K562 (cell line): ENCODE results near the gene PXMP2. TPM values are rescaled to one million over a fixed set of nuclear protein-coding genes. Genes with fewer than 3 reads are reported as not detected.

Experiments
- ATAC-seq: fragments of 200-7000 bp; cut with Tn5 transposase; 3 replicates; pipeline ENCODE4 v1.9.1; 2020; ENCODE audit warnings: moderate library complexity
- BruUV-seq: library from RNA; stranded (reverse); fragments of 400-500 nt; replicated peaks from 2 replicates; lab custom pipeline; 2021; lab: Mats Ljungman, UMichigan
- CTCF ChIA-PET: fragments of 300-600 bp; formaldehyde crosslinking; extraction: SDS; loops from one replicate; lab custom pipeline; 2021; ENCODE audit warnings: low intra/inter-chr PET ratio; lab: Yijun Ruan, JAX
- POLR2A ChIA-PET: fragments of 300-600, 350-650 bp; sonication (Branson Sonifier 250); formaldehyde crosslinking; extraction: SDS; loops from one replicate; lab custom pipeline; 2021; ENCODE audit warnings: antibody characterized with exemption, inconsistent platforms; lab: Yijun Ruan, JAX
- DNase-seq, 4 experiments: peaks; one replicate each; pipeline versions ENCODE4 v3.0.0 to v3.0.0-alpha.2; 2011 to 2018; ENCODE audit warnings: low spot score in 3 of 4, mixed read lengths in 3 of 4; ENCODE audit errors: extremely low read depth in 1 of 4
- FAIRE-seq: peaks from 2 replicates; lab custom pipeline; 2011; peaks lifted over from hg19 to GRCh38; lab: Jason Lieb, UNC
- H2AFZ ChIP-seq: 2 replicates; pipeline ENCODE4 v1.6.0; 2011; ENCODE audit warnings: low read depth, low read length, control low read depth, inconsistent platforms
- H3K27ac ChIP-seq: fragments of 200-600 bp; 3 replicates; pipeline ENCODE4 v1.8.0; 2011; ENCODE audit warnings: low read depth, mild to moderate bottlenecking, control low read depth, inconsistent platforms, low read length, moderate library complexity, mixed read lengths; ENCODE audit errors: extremely low read depth
- H3K27me3 ChIP-seq, 2 experiments: fragments of 300-600 bp in 1 of 2; 2 replicates in 1 of 2; 3 replicates in 1 of 2; pipeline versions ENCODE4 v1.6.0 to v1.8.0; 2011; ENCODE audit warnings: inconsistent platforms in 2 of 2, low read length in 2 of 2, mild to moderate bottlenecking in 1 of 2, mixed read lengths in 1 of 2, moderate library complexity in 1 of 2; ENCODE audit not compliant: control insufficient read depth in 2 of 2, insufficient read depth in 2 of 2
- H3K36me3 ChIP-seq: fragments of 300-600 bp; 3 replicates; pipeline ENCODE4 v1.8.0; 2011; ENCODE audit warnings: mild to moderate bottlenecking, low read length, inconsistent platforms; ENCODE audit not compliant: control insufficient read depth, insufficient read depth
- H3K4me1 ChIP-seq, 2 experiments: fragments of 200-600 bp in 1 of 2; replicated peaks in 1 of 2; 2 replicates in 1 of 2; 3 replicates in 1 of 2; pipeline versions ENCODE4 v1.5.1 to v1.8.0; 2011; ENCODE audit warnings: inconsistent platforms in 2 of 2, low read length in 2 of 2, mild to moderate bottlenecking in 1 of 2, mixed read lengths in 1 of 2, moderate library complexity in 1 of 2; ENCODE audit not compliant: control insufficient read depth in 2 of 2, insufficient read depth in 2 of 2
- H3K4me2 ChIP-seq: 2 replicates; pipeline ENCODE4 v1.6.1; 2011; ENCODE audit warnings: low read length, control low read depth, inconsistent platforms, mixed read lengths; ENCODE audit not compliant: insufficient read depth
- H3K4me3 ChIP-seq: fragments of 200-600 bp; sonication (generic), shearing (Covaris generic); 2 replicates; pipeline ENCODE4 v1.5.1; 2016; ENCODE audit warnings: control low read depth, inconsistent platforms
- H3K79me2 ChIP-seq: fragments of 200-600 bp; 3 replicates; pipeline ENCODE4 v1.8.0; 2011; ENCODE audit warnings: low read length, inconsistent platforms; ENCODE audit not compliant: control insufficient read depth, insufficient read depth
- H3K9ac ChIP-seq, 2 experiments: 2 replicates each; pipeline versions ENCODE4 v1.6.0 to v1.6.1; 2011; ENCODE audit warnings: low read depth in 2 of 2, low read length in 2 of 2, control low read depth in 1 of 2, inconsistent platforms in 1 of 2, mild to moderate bottlenecking in 1 of 2, mixed read lengths in 1 of 2; ENCODE audit not compliant: insufficient read depth in 1 of 2
- H3K9me1 ChIP-seq: one replicate; pipeline ENCODE4 v1.6.0; 2011; ENCODE audit warnings: inconsistent platforms, mild to moderate bottlenecking, low read length, moderate library complexity; ENCODE audit not compliant: control insufficient read depth, insufficient read depth
- H3K9me3 ChIP-seq: replicated peaks from 2 replicates; pipeline ENCODE4 v1.5.1; 2011; ENCODE audit warnings: low read depth, low read length, inconsistent platforms; ENCODE audit not compliant: control insufficient read depth, insufficient read depth
- H4K20me1 ChIP-seq: replicated peaks from 2 replicates; pipeline ENCODE4 v1.6.1; 2011; ENCODE audit warnings: low read length, inconsistent platforms, mixed read lengths; ENCODE audit not compliant: control insufficient read depth, insufficient read depth
- CREB3 ChIP-seq: fragments of 450-650 bp; conservative IDR thresholded peaks from 2 replicates; pipeline ENCODE4 v1.6.1; 2016; ENCODE audit warnings: missing genetic modification characterization, low read depth, mild to moderate bottlenecking, missing compliant biosample characterization, moderate library complexity
- POLR2AphosphoS5 ChIP-seq: IDR thresholded peaks from 2 replicates; pipeline ENCODE4 v1.6.1; 2011; ENCODE audit warnings: mild to moderate bottlenecking, low read depth, low read length, moderate library complexity; ENCODE audit not compliant: control insufficient read depth, insufficient read depth
- RBM15 ChIP-seq: fragments of 200-400 bp; formaldehyde crosslinking; IDR thresholded peaks from 2 replicates; pipeline ENCODE4 v1.6.1; 2018; ENCODE audit warnings: mild to moderate bottlenecking, low read length, moderate library complexity; ENCODE audit not compliant: insufficient read depth
- WGBS: fragments of 100-300 bp; shearing (Covaris generic); methylation state at CpG from one replicate; pipeline ENCODE4 v1.1.6; 2016; ENCODE audit warnings: low coverage, mixed read lengths; ENCODE audit not compliant: insufficient coverage; ENCODE audit errors: missing lambda C conversion rate; 5-methylcytosine and 5-hydroxymethylcytosine counted together
- in situ Hi-C: fragments of 300-500 bp; cut with MboI; formaldehyde crosslinking; loops from 4 replicates; pipeline ENCODE4 v1.15.0; 2018; ENCODE audit warnings: inconsistent platforms, mixed read lengths
- intact Hi-C: fragments of 100-400 bp; cut with micrococcal nuclease; formaldehyde crosslinking; loops from 2 replicates; pipeline ENCODE4 v1.14.2; 2022
- polyA plus RNA-seq, 8 experiments: library from polyadenylated mRNA; depleted of rRNA in 4 of 8; stranded (reverse) in 5 of 8; unstranded in 3 of 8; fragments of >200 nt; fragmentation: Nextera tagmentation in 2 of 8; fragmentation: Illumina TruSeq in 1 of 8; extraction: Ambion mirVana in 2 of 8; extraction: Trizol in 1 of 8; gene quantifications; 2 replicates each; pipeline versions ENCODE4 v1.2.1 to v1.2.3, GENCODE V29; 2011 to 2014; ENCODE audit warnings: inconsistent platforms in 1 of 8, missing spikeins in 1 of 8
- total RNA-seq, 7 experiments: library from RNA; depleted of rRNA in 6 of 7; stranded (reverse); fragments of >200 nt in 6 of 7; fragmentation: Illumina TruSeq in 2 of 7; extraction: Trizol in 2 of 7; gene quantifications; 2 replicates each; pipeline versions ENCODE4 v1.2.1 to v1.2.3, GENCODE V29; 2011 to 2021; ENCODE audit warnings: low replicate concordance in 1 of 7

Gene PXMP2
- total and polyA plus RNA-seq, 9 of the 15 experiments (the other 6 are each of a cell fraction or from before 2014, with no cell fraction given) = 3.0 to 66.1 (median 44.7) TPM

DNA sequence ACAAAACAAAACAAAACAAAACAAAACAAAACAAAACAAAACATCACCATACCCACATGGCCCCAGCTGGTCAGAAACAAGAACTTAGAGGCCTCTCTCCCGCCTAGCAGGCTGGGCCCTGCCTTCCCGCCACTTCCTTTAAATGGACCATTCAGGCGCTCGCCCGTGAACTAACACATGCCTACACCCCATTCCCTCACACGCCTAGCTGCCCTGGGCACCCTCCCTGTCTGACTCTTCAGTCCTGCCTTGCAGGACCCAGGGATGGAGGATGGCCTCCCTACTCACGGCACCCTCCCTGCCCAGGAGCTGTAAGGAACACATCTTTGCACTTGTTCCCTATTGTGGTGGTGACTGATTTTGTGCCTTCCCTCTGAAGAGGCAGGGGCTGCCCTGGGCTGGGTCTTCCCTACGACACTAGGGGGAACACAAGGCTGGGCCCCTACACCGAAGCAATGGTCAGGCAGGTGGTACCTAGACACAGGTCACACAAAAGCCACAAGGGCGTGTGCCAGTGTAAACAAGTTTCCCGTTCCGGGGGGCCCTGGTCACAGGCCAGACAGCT is 47.3 kb upstream of the PXMP2 start:
- no peak overlapping the region for H3K4me3 ChIP-seq
- H3K9me1 ChIP-seq = no peaks in the 10 kb centered on the region
- H3K27me3 ChIP-seq = no peaks in the 10 kb centered on the region
- peak; percentile 36; the same call in 1 of the 2 replicates for TF ChIP-seq POLR2AphosphoS5
- TF ChIP-seq RBM15 = no peak
- no peak for TF ChIP-seq CREB3
- FAIRE-seq (no peak), ATAC-seq (no peak), DNase-seq (no peak)
- in situ Hi-C loops (no loop called here), intact Hi-C loops (no loop called here)
- ChIA-PET CTCF (interaction anchor here (0.6 kb wide), 1 partner anchor 22 kb away, joined by 4 read pairs; no protein-coding TSS in a partner anchor), POLR2A (interaction anchor here (0.6 kb wide), 1 partner anchor 110 kb away, joined by 3 read pairs; no protein-coding TSS in a partner anchor)
- H3K36me3 ChIP-seq = peaks cover 93% of the 10 kb centered on the region
- no peak overlapping the region for H3K4me2 ChIP-seq
- H2AFZ ChIP-seq = no peak overlapping the region
- H3K27ac ChIP-seq = no peak overlapping the region
- 94% methylated on average over 12 of the region's 12 CpGs for WGBS
- H3K4me1 ChIP-seq = peaks cover 0 to 6% of the 10 kb centered on the region in 2 experiments; a peak in 2 of 5 replicates
- no peaks in the 10 kb centered on the region; the same call in 2 of the 3 replicates for H3K79me2 ChIP-seq
- no peaks in the 10 kb centered on the region for H3K9me3 ChIP-seq
- H3K9ac ChIP-seq = no peak overlapping the region
- peaks cover 10% of the 10 kb centered on the region; the same call in 1 of the 2 replicates for H4K20me1 ChIP-seq
- BruUV-seq = no TSS peak
